SK-N-SH (cell line): Measurements from ENCODE around the gene POC1B. TPM values are rescaled to one million over a fixed set of nuclear protein-coding genes. Genes with fewer than 3 reads are reported as not detected.

ENCODE experiments used
- CTCF ChIA-PET: fragments of 300-600, 350-600 bp; formaldehyde crosslinking; extraction: SDS; loops from one replicate; lab custom pipeline; 2021; lab: Yijun Ruan, JAX
- POLR2A ChIA-PET: fragments of 350-600 bp; sonication (Branson Sonifier 250); formaldehyde crosslinking; extraction: SDS; loops from one replicate; lab custom pipeline; 2020; ENCODE audit warnings: antibody characterized with exemption, inconsistent platforms; lab: Yijun Ruan, JAX
- DNase-seq: peaks from one replicate; pipeline ENCODE4 v3.0.0; 2012
- H2AFZ ChIP-seq: fragments of 200-600 bp; sonication (generic); 2 replicates; pipeline ENCODE4 v1.8.1; 2016; ENCODE audit warnings: antibody characterized with exemption, mild to moderate bottlenecking, low read depth
- H3F3A ChIP-seq: fragments of 200-600 bp; sonication (generic); replicated peaks from 2 replicates; pipeline ENCODE3; 2016; ENCODE audit warnings: antibody characterized with exemption, mild to moderate bottlenecking; ENCODE audit not compliant: insufficient read depth
- H3K27ac ChIP-seq, 2 experiments: fragments of 200-500 bp in 1 of 2; fragments of 200-600 bp in 1 of 2; sonication (Bioruptor generic) in 1 of 2; sonication (generic), shearing (Covaris generic) in 1 of 2; 2 replicates each; pipeline versions ENCODE4 v1.5.1 to v1.6.1; 2014 to 2016; ENCODE audit warnings: low read depth in 2 of 2, inconsistent platforms in 1 of 2, low read length in 1 of 2, mild to moderate bottlenecking in 1 of 2, mixed read lengths in 1 of 2
- H3K27me3 ChIP-seq: fragments of 200-600 bp; sonication (generic), shearing (Covaris generic); 2 replicates; pipeline ENCODE4 v1.6.1; 2016; ENCODE audit warnings: mixed run types; ENCODE audit not compliant: insufficient read depth
- H3K36me3 ChIP-seq, 2 experiments: fragments of 200-500 bp in 1 of 2; fragments of 200-600 bp in 1 of 2; sonication (Bioruptor generic) in 1 of 2; sonication (generic) in 1 of 2; replicated peaks in 1 of 2; 2 replicates each; pipeline versions ENCODE3 to v1.5.1; 2014 to 2016; ENCODE audit warnings: low read length in 1 of 2, mild to moderate bottlenecking in 1 of 2; ENCODE audit not compliant: insufficient read depth in 2 of 2, control insufficient read depth in 1 of 2
- H3K4me1 ChIP-seq, 2 experiments: fragments of 200-500 bp in 1 of 2; fragments of 200-600 bp in 1 of 2; sonication (Bioruptor generic) in 1 of 2; sonication (generic), shearing (Covaris generic) in 1 of 2; 2 replicates each; pipeline versions ENCODE4 v1.5.1 to v1.6.1; 2014 to 2016; ENCODE audit warnings: low read depth in 1 of 2, low read length in 1 of 2, mixed run types in 1 of 2; ENCODE audit not compliant: insufficient read depth in 2 of 2, control insufficient read depth in 1 of 2
- H3K4me2 ChIP-seq: fragments of 200-600 bp; sonication (generic), shearing (Covaris generic); 2 replicates; pipeline ENCODE4 v1.6.1; 2017; ENCODE audit warnings: mixed run types
- H3K4me3 ChIP-seq, 2 experiments: fragments of 200-500 bp in 1 of 2; fragments of 200-600 bp in 1 of 2; sonication (Bioruptor generic) in 1 of 2; sonication (generic), shearing (Covaris generic) in 1 of 2; 2 replicates each; pipeline versions ENCODE4 v1.5.1 to v1.8.1; 2014 to 2016; ENCODE audit warnings: low read depth in 2 of 2, inconsistent platforms in 1 of 2, low read length in 1 of 2, mild to moderate bottlenecking in 1 of 2, mixed read lengths in 1 of 2, moderate library complexity in 1 of 2
- H3K79me2 ChIP-seq: fragments of 200-600 bp; sonication (generic); 2 replicates; pipeline ENCODE4 v1.8.1; 2017; ENCODE audit warnings: mild to moderate bottlenecking; ENCODE audit not compliant: insufficient read depth
- H3K9ac ChIP-seq: fragments of 200-600 bp; sonication (generic); 2 replicates; pipeline ENCODE4 v1.6.1; 2017; ENCODE audit warnings: mixed run types
- H3K9me2 ChIP-seq: fragments of 200-600 bp; sonication (generic); 2 replicates; pipeline ENCODE4 v1.6.1; 2017; ENCODE audit warnings: mixed run types
- H3K9me3 ChIP-seq: fragments of 200-600 bp; sonication (generic); 2 replicates; pipeline ENCODE4 v1.6.1; 2017; ENCODE audit warnings: mixed run types, mild to moderate bottlenecking, moderate library complexity
- H4K20me1 ChIP-seq: fragments of 200-600 bp; sonication (generic); 2 replicates; pipeline ENCODE4 v1.6.1; 2017; ENCODE audit warnings: mild to moderate bottlenecking, mixed run types; ENCODE audit not compliant: insufficient read depth
- CTCF ChIP-seq: fragments of 200-600 bp; sonication (generic); IDR thresholded peaks from 2 replicates; pipeline ENCODE4 v1.6.1; 2017; ENCODE audit warnings: antibody characterized with exemption, mild to moderate bottlenecking, moderate library complexity
- ELF1 ChIP-seq: IDR thresholded peaks from 2 replicates; pipeline ENCODE4 v1.4.0; 2012
- EP300 ChIP-seq, 2 experiments: IDR thresholded peaks; 2 replicates each; pipeline versions ENCODE4 v1.4.0 to v1.6.1; 2012; ENCODE audit warnings: borderline replicate concordance in 1 of 2, low read depth in 1 of 2, low read length in 1 of 2
- EZH2phosphoT487 ChIP-seq: fragments of 200-600 bp; sonication (generic); IDR thresholded peaks from 2 replicates; pipeline ENCODE4 v1.6.1; 2017; ENCODE audit warnings: low read depth, mixed run types, mild to moderate bottlenecking, antibody characterized with exemption, moderate library complexity, borderline replicate concordance
- FOXJ3 ChIP-seq: sonication (generic); formaldehyde crosslinking; IDR thresholded peaks from 2 replicates; pipeline ENCODE4 v1.5.1; 2020; ENCODE audit warnings: mild to moderate bottlenecking, missing genetic modification reagents
- GABPA ChIP-seq: IDR thresholded peaks from 2 replicates; pipeline ENCODE4 v1.4.0; 2012; ENCODE audit warnings: low read depth, mild to moderate bottlenecking
- NFIC ChIP-seq: IDR thresholded peaks from 2 replicates; pipeline ENCODE4 v1.4.0; 2012; ENCODE audit warnings: borderline replicate concordance
- PBX3 ChIP-seq: IDR thresholded peaks from 2 replicates; pipeline ENCODE4; 2012
- RAD21 ChIP-seq: IDR thresholded peaks from 2 replicates; pipeline ENCODE4 v1.6.1; 2012; ENCODE audit warnings: mild to moderate bottlenecking, low read length
- YY1 ChIP-seq: IDR thresholded peaks from 2 replicates; pipeline ENCODE4 v1.4.0; 2012; ENCODE audit warnings: low read depth, mild to moderate bottlenecking
- WGBS: methylation state at CpG from one replicate; pipeline ENCODE4 v1.1.6; 2017; ENCODE audit warnings: low lambda C conversion rate; 5-methylcytosine and 5-hydroxymethylcytosine counted together
- polyA plus RNA-seq, 3 experiments: library from polyadenylated mRNA; depleted of rRNA; stranded (reverse); fragments of >200 nt; gene quantifications; 2 replicates each; pipeline ENCODE4 v1.2.3, GENCODE V29; 2012

The POC1B gene
- polyA plus RNA-seq, 1 of the 3 experiments (the other 2 are of a cell fraction): 4.0 TPM

- Histone ChIP-seq H3K27me3 (no peaks in the 10 kb centered on the region), H3K4me3 (no peak overlapping the region), H3K27ac (no peak overlapping the region), H3F3A (no peaks in the 10 kb centered on the region), H3K4me1 (no peaks in the 10 kb centered on the region), H3K36me3 (peaks cover 4% of the 10 kb centered on the region in 2 experiments), H3K9ac (no peak overlapping the region), H3K9me2 (no peaks in the 10 kb centered on the region), H3K4me2 (no peak overlapping the region), H4K20me1 (no peaks in the 10 kb centered on the region), H3K9me3 (no peaks in the 10 kb centered on the region)
- ChIA-PET POLR2A (no interaction called here), CTCF (no interaction called here)
- DNase-seq: no peak
- TF ChIP-seq EP300 (IDR thresholded peaks at IDR 0.05; ENCODE audit: borderline replicate concordance in 1 of 2, low read depth in 1 of 2, low read length in 1 of 2) (no peak), PBX3 (no peak), GABPA (no peak), EZH2phosphoT487 (no peak), YY1 (no peak)
- TF ChIP-seq, all 33 proteins: peak for 0
- Histone ChIP-seq H2AFZ (no peak overlapping the region), H3K79me2 (no peaks in the 10 kb centered on the region)
Observed at GRCh38 chr12:89424389-89424788, 101.5 kb downstream of the POC1B start.

- CTCF ChIA-PET: interaction anchor here (0.6 to 1.6 kb wide), 2 partner anchors 21 to 32 kb away, joined by 3 read pairs; no protein-coding TSS in a partner anchor
- Histone ChIP-seq H2AFZ (no peak overlapping the region), H3K9ac (no peak overlapping the region), H3K9me2 (no peaks in the 10 kb centered on the region), H3K27me3 (no peaks in the 10 kb centered on the region), H3K4me1 (peaks cover 0 to 18% of the 10 kb centered on the region in 2 experiments; a peak in 2 of 4 replicates), H3K4me3 (no peak overlapping the region), H3K36me3 (peaks cover 4% of the 10 kb centered on the region in 2 experiments), H3K27ac (no peak overlapping the region), H3K79me2 (no peaks in the 10 kb centered on the region), H3K9me3 (no peaks in the 10 kb centered on the region), H3K4me2 (no peak overlapping the region), H3F3A (peaks cover 9% of the 10 kb centered on the region), H4K20me1 (no peaks in the 10 kb centered on the region)
- WGBS: 86% methylated on average over 6 of the region's 6 CpGs
- POLR2A ChIA-PET: no interaction called here
- DNase-seq: no peak
- TF ChIP-seq ELF1 (no peak), RAD21 (peak; percentile 19), CTCF (peak; percentile 32), FOXJ3 (CRISPR knock-in tag) (no peak), NFIC (no peak)
Observed at GRCh38 chr12:89421092-89421835, 104.6 kb downstream of the POC1B start.
